NCI-H1694 treated with DMSO at 0.1 percent for 48 hours (cell line): ENCODE results near the gene TMEM233.

Experiments
- DNase-seq: peaks from one replicate; lab custom pipeline; 2025; lab: John Stamatoyannopoulos, UW

The TMEM233 gene

GRCh38 chr12:119593578-119594398 is at the start of gene TMEM233:
TSS of gene TMEM233 (plus strand) at chr12:119593774. CDS start at chr12:119593849, 75 bp downstream.
- no peak for DNase-seq

- peak; percentile 60 for DNase-seq
Observed at GRCh38 chr12:119544765-119545625, 48.6 kb upstream of the TMEM233 start.

GRCh38 chr12:119546340-119546739 is 47.2 kb upstream of the TMEM233 start:
- no peak for DNase-seq

- DNase-seq: no peak
Observed at GRCh38 chr12:119547001-119547400, 46.6 kb upstream of the TMEM233 start.

GRCh38 chr12:119556854-119557253 is 36.7 kb upstream of the TMEM233 start:
- DNase-seq: no peak

- DNase-seq: no peak
Observed at GRCh38 chr12:119565404-119565803, 28.2 kb upstream of the TMEM233 start.

GRCh38 chr12:119570771-119571170 is 22.8 kb upstream of the TMEM233 start:
- DNase-seq: no peak

GRCh38 chr12:119573086-119573485 is 20.5 kb upstream of the TMEM233 start:
- DNase-seq: no peak

- DNase-seq: no peak
Observed at GRCh38 chr12:119574255-119574654, 19.3 kb upstream of the TMEM233 start.

- DNase-seq: no peak
Observed at GRCh38 chr12:119576118-119576810, 17.3 kb upstream of the TMEM233 start.

- no peak for DNase-seq
Observed at GRCh38 chr12:119576915-119577314, 16.7 kb upstream of the TMEM233 start.

- DNase-seq: no peak
Observed at GRCh38 chr12:119578112-119578511, 15.5 kb upstream of the TMEM233 start.

- DNase-seq: no peak
Observed at GRCh38 chr12:119589097-119589496, 4.5 kb upstream of the TMEM233 start.

GRCh38 chr12:119589634-119590033 is 3.9 kb upstream of the TMEM233 start:
- DNase-seq: no peak

- no peak for DNase-seq
Observed at GRCh38 chr12:119592232-119592631, 1.3 kb upstream of the TMEM233 start.

- DNase-seq: no peak
Observed at GRCh38 chr12:119594399-119594730, 791 bp downstream of the TMEM233 start.

- no peak for DNase-seq
Observed at GRCh38 chr12:119594772-119595445, 1.3 kb downstream of the TMEM233 start.

- DNase-seq: no peak
Observed at GRCh38 chr12:119598159-119598558, 4.6 kb downstream of the TMEM233 start.

- DNase-seq: no peak
Observed at GRCh38 chr12:119601877-119602733, 8.5 kb downstream of the TMEM233 start.

GRCh38 chr12:119602734-119603094 is 9.1 kb downstream of the TMEM233 start:
- DNase-seq: no peak

- no peak for DNase-seq
Observed at GRCh38 chr12:119603767-119604166, 10.2 kb downstream of the TMEM233 start.
